Stimulated activated CD8-positive, alpha-beta memory T cell treated with anti-CD3 and anti-CD28 coated beads, Interleukin-2, amount 100 ng/mL, for 48 hours (primary cell): ENCODE measurements around the gene DLL4.
A peak's percentile ranks its signal among the peaks of the same experiment; 100 is the strongest.
"Not testable (repeated sequence)": the region's sequence is repeated elsewhere in the genome, so short reads cannot be mapped to it uniquely, and the experiment has no call there.

Source experiments
- DNase-seq, 2 donors: peaks; one replicate each; pipeline ENCODE4 v3.0.0-alpha.2; 2020; ENCODE audit warnings: low read depth in 2 of 2

Gene DLL4

GRCh38 chr15:40941528-40942336 is 12.6 kb downstream of the DLL4 start:
- DNase-seq, result peak; percentile 57 to 59

- no peak for DNase-seq
Measured at GRCh38 chr15:40942337-40942854, 13.3 kb downstream of the DLL4 start.

- no peak for DNase-seq
Measured at GRCh38 chr15:40942878-40943277, 13.7 kb downstream of the DLL4 start.

- DNase-seq, result no peak
Measured at GRCh38 chr15:40943764-40944365, 14.7 kb downstream of the DLL4 start.

DNA sequence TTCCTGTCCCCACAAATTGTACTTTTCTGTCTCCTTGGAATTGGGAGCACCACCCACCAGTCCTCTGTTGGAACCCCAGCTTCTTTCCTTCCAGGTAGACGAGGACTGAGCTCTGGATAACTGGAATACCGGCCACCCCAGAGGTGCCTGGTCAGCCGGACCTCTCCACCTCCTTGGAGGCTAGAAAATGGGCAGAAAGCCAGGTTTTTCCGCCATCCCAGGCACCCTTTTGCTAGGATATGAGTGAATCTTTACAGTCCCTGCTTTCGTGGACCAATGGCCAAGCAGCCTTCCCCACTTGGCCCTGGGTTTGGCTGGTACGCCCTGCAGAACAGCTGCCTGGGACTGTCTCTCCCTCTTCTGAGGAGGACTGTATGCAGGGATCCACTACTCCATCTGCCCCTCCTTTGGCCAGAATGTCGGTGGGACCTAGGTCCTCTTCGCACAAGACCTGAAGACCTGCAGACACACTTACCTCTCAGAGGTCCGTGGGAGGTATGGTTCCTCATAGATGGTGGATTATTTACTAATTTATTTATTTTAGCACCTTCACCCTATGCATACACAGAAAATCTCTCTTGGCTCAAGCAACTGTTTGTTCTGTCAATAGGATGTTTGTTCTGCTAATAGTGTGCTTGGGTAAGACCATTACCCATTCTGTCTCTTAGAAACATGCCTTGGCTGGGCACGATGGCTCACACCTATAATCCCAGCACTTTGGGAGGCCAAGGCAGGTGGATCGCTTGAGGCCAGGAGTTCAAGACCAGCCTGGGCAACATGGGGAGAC is 15.6 kb downstream of the DLL4 start:
- DNase-seq, result no peak

GRCh38 chr15:40948706-40949473 is 19.8 kb downstream of the DLL4 start:
- DNase-seq, result no peak

GRCh38 chr15:40949756-40950207 is 20.6 kb downstream of the DLL4 start:
- DNase-seq, result no peak

DNA sequence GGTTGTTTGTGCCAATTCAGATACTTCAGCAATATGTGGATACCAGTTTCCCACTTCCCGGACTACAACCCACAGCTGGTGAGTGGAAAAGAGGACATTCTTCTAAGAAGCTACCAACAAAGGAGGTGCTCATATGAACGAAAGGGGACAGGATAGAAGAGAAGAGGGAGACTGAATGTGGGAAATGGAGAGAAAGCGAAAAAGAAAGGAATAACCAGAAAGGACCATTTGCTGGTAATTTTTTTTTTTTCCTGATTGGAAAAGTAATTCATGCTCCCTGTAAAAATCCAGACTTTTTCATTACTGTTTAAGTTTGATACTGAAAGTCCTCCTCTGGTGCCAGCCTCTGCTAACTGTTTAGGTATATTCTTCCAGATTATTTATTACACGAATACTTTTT is 22.6 kb downstream of the DLL4 start:
- DNase-seq, result no peak

DNA sequence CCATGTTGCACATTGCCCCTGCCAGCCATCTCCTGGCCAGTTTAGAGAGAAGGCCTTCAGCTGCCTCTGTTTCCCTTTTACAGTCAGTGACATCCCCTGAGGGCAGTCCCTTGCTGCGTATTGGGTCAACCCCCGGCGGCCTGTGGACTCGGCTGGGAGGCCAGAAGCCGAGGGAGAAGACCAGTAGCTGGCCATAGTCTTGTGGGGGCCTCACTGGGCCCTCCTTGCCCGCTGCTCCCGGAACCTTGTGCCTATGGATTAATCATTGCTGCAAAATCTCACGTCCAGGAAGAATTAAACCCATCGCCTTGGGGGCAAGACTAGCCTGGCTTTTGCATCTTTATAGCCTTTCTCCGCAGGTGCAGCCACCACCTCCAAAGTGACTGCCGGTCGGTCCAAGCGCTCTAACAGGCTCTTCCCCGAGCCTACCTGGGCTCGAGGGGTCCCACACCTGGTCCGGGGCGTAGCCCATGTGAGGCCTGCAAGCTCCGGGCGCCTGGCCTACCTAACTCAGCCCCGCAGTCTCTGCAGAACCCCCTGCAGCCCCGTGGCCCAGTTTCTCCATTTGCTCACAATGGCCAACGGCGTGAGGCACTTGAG is 23.3 kb downstream of the DLL4 start:
- DNase-seq, result no peak

- peak; percentile 92 to 95 for DNase-seq
Measured at GRCh38 chr15:40952901-40953712, 24.0 kb downstream of the DLL4 start, which contains the start of gene CHAC1. Gene CHAC1, plus strand, starts transcription at chr15:40953471. Its CDS starts 113 bp downstream, at chr15:40953584.

GRCh38 chr15:40953713-40954074 is 24.6 kb downstream of the DLL4 start:
- no peak for DNase-seq

DNA sequence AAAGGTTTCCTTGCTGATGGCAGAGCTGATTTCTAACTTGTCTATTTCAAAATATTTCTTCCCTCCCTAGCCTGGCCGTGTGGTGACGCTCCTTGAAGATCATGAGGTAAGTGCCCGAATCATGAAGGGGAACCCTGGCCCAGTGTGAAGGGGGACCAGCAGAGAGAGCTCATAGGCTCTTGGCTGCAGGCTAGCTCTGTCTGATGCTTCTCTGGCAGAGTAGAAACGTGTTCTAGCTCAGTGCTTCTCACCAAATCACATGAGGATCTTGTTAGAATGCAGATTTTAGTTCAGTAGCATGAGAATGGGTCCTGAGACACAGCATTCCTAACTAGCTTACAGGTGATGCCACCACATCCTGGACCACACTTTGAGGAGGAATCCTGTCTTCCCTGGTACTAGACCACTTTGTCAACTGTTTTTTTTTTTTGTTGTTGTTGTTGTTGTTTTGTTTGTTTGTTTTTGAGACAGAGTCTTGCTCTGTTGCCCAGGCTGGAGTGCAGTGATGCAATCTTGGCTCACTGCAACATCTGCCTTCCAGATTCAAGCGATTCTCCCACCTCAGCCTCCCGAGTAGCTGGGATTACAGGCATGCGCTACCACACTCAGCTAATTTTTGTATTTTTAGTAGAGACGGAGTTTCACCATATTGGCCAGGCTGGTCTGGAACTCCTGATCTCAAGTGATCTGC is 25.2 kb downstream of the DLL4 start:
- DNase-seq, result not testable (repeated sequence)

DNA sequence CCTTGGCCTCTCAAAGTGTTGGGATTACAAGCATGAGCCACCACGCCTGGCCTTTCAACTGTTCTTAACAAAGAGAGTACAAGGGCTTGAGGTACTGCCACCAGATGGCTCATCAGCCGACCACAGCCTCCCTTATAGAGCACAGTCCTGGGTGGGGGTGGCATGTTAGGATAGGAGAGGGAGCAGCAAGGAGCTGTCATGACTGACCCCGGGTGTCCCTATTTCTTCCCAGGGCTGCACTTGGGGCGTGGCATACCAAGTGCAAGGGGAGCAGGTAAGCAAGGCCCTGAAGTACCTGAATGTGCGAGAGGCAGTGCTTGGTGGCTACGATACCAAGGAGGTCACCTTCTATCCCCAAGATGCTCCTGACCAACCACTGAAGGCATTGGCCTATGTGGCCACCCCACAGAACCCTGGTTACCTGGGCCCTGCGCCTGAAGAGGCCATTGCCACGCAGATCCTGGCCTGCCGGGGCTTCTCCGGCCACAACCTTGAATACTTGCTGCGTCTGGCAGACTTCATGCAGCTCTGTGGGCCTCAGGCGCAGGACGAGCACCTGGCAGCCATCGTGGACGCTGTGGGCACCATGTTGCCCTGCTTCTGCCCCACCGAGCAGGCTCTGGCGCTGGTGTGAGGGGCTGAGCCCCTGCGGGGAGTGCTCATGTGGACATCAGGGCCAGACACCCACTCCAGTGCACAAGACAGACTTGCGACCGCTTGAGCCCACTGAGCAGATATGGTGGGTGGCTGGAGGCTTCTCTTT is 26.2 kb downstream of the DLL4 start:
- no peak for DNase-seq

DNA sequence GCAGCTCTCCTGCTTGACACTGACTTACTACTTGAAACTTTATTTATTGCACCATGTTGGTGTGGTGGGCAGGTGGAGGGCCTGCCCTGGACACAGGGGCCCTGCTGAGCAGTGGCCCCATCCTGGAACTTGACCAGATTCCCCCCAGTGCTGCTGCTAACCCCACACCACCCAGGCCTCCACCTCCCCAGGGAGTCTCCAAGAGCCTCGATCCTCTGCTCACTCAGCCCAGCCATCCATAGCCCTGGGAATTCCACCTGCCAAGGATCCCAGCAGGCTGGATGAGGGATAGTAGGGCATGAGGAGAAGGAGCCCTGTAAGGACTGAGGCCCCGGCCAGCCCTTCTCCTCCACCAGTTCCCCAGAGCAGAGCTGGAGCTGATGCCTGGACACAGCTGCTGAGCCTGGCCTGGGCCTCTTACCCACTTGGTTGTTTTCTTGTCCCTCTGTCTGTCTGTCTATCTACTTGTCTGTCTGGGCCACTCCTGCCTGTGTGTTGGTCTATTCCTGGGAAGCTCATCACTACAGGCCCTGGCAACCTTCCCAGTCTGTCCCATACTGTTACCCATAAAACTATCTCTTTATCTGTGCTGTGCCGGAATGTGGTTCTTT is 26.9 kb downstream of the DLL4 start:
- no peak for DNase-seq

DNA sequence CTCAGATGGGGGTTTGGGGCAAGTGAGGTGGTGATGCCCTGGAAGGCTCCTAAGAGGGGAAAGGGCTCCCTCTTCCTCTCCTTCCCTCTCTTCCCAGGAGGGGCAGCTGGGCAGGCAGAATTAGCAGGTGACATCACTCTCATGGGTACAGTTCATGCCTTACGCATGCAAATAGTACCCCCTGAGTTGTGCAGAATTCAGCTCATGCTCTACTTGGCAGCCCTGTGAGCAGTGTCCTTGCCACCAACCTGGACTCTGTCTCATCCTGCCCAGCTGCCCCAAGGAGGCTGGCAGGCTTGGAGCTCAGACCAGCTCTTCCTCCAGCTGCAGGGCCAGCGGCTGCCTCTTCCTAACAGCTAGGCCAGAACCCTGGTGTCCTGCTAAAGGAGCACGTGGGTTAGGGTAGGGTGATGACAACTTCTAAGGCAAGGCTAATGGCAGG is 27.4 kb downstream of the DLL4 start:
- no peak for DNase-seq

- no peak for DNase-seq
Measured at GRCh38 chr15:40957041-40957555, 28.0 kb downstream of the DLL4 start.

DNA sequence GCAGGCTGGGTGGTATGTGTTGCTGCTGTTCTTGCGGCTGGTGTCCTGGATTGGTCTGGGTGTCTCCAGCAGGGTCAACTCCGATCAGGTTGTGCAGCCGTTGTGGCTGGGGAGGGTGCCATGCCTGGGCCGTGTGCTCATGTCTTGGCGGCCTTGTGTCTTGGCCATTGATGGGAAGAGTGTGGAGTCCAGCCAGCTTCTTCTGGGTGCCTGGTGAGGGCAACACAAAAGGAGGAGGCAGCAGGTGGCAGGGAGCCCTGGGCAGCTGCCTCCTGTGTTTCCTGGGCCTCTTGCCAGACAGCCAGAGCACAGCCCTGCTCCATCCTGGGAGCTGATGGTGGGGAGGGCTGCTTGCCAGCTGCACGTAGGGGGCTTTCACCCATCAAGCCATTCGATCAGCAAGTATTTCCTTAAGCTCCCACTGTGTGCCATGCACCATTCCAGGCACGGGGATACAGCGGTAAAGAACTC is 28.5 kb downstream of the DLL4 start:
- no peak for DNase-seq

- DNase-seq, result no peak
Measured at GRCh38 chr15:40958146-40958545, 29.0 kb downstream of the DLL4 start.
